GM12892 (cell line): ENCODE data around the gene DSG2.

Experiments used
- POLR2A ChIP-seq: IDR thresholded peaks from 2 replicates; pipeline ENCODE4 v1.6.1; 2011; ENCODE audit warnings: low read depth, low read length, control low read depth
- POLR2AphosphoS5 ChIP-seq: IDR thresholded peaks from 2 replicates; pipeline ENCODE4 v1.6.1; 2011; ENCODE audit warnings: low read depth, low read length, control low read depth
- TAF1 ChIP-seq: IDR thresholded peaks from 2 replicates; pipeline ENCODE4 v1.6.1; 2011; ENCODE audit warnings: low read depth, mild to moderate bottlenecking, control low read depth, low read length, borderline replicate concordance

DNA sequence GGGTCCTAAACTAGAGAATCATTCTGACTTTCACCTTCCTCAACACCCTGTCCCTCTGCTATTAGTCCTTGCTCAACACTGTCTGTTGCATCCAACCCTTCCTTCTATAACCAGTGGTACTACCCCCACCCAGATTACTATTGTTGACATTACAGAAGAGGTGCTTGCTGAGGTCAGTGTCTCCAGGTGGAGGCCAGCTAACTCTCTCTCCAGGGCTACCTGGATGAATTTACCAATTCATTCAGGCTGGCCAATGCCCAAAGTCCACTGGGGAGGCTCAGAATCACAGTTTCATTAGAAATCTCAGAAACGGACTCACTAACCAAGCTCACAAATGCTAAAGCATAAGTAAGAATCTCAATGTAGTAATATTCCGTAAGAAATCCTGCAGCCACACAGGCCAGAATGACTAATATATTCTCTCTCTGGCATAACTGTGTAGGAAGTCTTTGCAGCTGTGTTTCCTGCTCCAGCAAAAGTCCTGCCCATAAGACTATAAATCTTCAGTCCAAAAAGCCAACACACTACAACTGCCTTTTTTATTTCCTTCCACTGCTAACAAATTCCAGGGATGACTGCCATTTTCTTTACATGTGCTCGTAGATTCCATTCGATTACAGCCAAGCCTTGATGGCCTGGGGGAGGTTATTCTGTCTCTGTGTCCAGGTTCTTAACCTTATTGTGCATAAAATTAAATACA lies 83.7 kb downstream of the DSG2 start:
- TF ChIP-seq POLR2A (no peak), TAF1 (no peak), POLR2AphosphoS5 (no peak)
